Mucosa of descending colon (tissue), 3 donors: Measurements from ENCODE around the gene CHD6. TPM values are rescaled to one million over a fixed set of nuclear protein-coding genes. Genes with fewer than 3 reads are reported as not detected.

Source experiments
- ATAC-seq: fragments of 200-7000 bp; cut with Tn5 transposase; one replicate; pipeline ENCODE4 v1.9.1; 2020; ENCODE audit warnings: mild to moderate bottlenecking, moderate library complexity
- DNase-seq, 3 donors: peaks; one replicate each; pipeline ENCODE4 v3.0.0-alpha.2; 2020
- H3K36me3 ChIP-seq: fragments of 200-600 bp; one replicate; pipeline ENCODE4 v1.8.0; 2021; ENCODE audit warnings: low read depth, mild to moderate bottlenecking
- H3K4me1 ChIP-seq: fragments of 200-600 bp; one replicate; pipeline ENCODE4 v1.8.0; 2021; ENCODE audit warnings: low read depth, mild to moderate bottlenecking
- H3K4me3 ChIP-seq: fragments of 200-600 bp; one replicate; pipeline ENCODE4 v1.8.0; 2021; ENCODE audit warnings: mild to moderate bottlenecking
- H3K9me3 ChIP-seq: fragments of 200-600 bp; one replicate; pipeline ENCODE4 v1.8.0; 2021; ENCODE audit warnings: mild to moderate bottlenecking
- CTCF ChIP-seq: fragments of 200-600 bp; IDR thresholded peaks from one replicate; pipeline ENCODE4 v1.8.0; 2022; ENCODE audit warnings: antibody characterized with exemption, mild to moderate bottlenecking
- intact Hi-C, 2 donors: fragments of 100-400 bp; cut with DNase I in 1 of 2; cut with micrococcal nuclease in 1 of 2; formaldehyde crosslinking; loops; one replicate each; pipeline versions ENCODE4 v1.11.0 to v1.11.1; 2022; cut with DNase I, micrococcal nuclease
- total RNA-seq, 3 donors: library from RNA; stranded (reverse); fragmentation: NEBNext Ultra II Directional in 2 of 3; extraction: Animal tissue kit (Norgen Biotek cat#: 25700) in 2 of 3; gene quantifications; one replicate each; pipeline versions ENCODE4 v1.2.1 to v1.2.4, GENCODE V29; 2021 to 2023
- donor health status: DM: no; HTN: no; CAD: no; lungs with moderate emphysema.
- donor health status: DM: no; HTN: no; CAD: no.
- donor health status: DM: no; HTN: yes; CAD: no.

The CHD6 gene
- total RNA-seq, 3 donors from 2014 or later, result 33.8 to 53.6 (median 43.8) TPM

- intact Hi-C loops, result no loop called here
- no peak for TF ChIP-seq CTCF
- Histone ChIP-seq H3K4me1 (peaks cover 3% of the 10 kb centered on the region), H3K4me3 (no peak overlapping the region), H3K9me3 (peaks cover 3% of the 10 kb centered on the region), H3K36me3 (no peaks in the 10 kb centered on the region)
- DNase-seq (no peak), ATAC-seq (no peak)
These were observed 85.2 kb downstream of the CHD6 start for GRCh38 chr20:41532935-41533334.

- TF ChIP-seq CTCF, result no peak
- no peak for DNase-seq
- Histone ChIP-seq H3K36me3 (no peaks in the 10 kb centered on the region), H3K4me3 (no peak overlapping the region), H3K9me3 (no peaks in the 10 kb centered on the region), H3K4me1 (peaks cover 3% of the 10 kb centered on the region)
- intact Hi-C loops, result no loop called here
- no peak for ATAC-seq
These were observed 86.5 kb downstream of the CHD6 start for GRCh38 chr20:41531518-41532275.

- intact Hi-C loops, result no loop called here
- Histone ChIP-seq H3K4me3 (no peak overlapping the region), H3K36me3 (no peaks in the 10 kb centered on the region), H3K9me3 (no peaks in the 10 kb centered on the region), H3K4me1 (peaks cover 3% of the 10 kb centered on the region)
- no peak for TF ChIP-seq CTCF
- ATAC-seq (no peak), DNase-seq (no peak)
These were observed 87.3 kb downstream of the CHD6 start for GRCh38 chr20:41530923-41531322.

- TF ChIP-seq CTCF, result no peak
- intact Hi-C loops, result no loop called here
- DNase-seq, result peak in 1 of 3 donors; percentile 44
- no peaks in the 10 kb centered on the region for H3K9me3 ChIP-seq
- peak; percentile 77 for ATAC-seq
- H3K4me1 ChIP-seq, result peaks cover 8% of the 10 kb centered on the region
- H3K4me3 ChIP-seq, result no peak overlapping the region
- H3K36me3 ChIP-seq, result no peaks in the 10 kb centered on the region
These were observed 91.8 kb downstream of the CHD6 start for GRCh38 chr20:41526327-41526726.

- intact Hi-C loops, result no loop called here
- no peak overlapping the region for H3K4me3 ChIP-seq
- H3K4me1 ChIP-seq, result peaks cover 8% of the 10 kb centered on the region
- H3K9me3 ChIP-seq, result no peaks in the 10 kb centered on the region
- no peak for TF ChIP-seq CTCF
- DNase-seq (peak; percentile 78 to 86 (median 82)), ATAC-seq (peak; percentile 97)
- no peaks in the 10 kb centered on the region for H3K36me3 ChIP-seq
These were observed 93.1 kb downstream of the CHD6 start for GRCh38 chr20:41524980-41525613.
